ENCODE results near the gene CIBAR2.
"Not testable (repeated sequence)": the region's sequence is repeated elsewhere in the genome, so short reads cannot be mapped to it uniquely, and the experiment has no call there.

Gene CIBAR2

DNA sequence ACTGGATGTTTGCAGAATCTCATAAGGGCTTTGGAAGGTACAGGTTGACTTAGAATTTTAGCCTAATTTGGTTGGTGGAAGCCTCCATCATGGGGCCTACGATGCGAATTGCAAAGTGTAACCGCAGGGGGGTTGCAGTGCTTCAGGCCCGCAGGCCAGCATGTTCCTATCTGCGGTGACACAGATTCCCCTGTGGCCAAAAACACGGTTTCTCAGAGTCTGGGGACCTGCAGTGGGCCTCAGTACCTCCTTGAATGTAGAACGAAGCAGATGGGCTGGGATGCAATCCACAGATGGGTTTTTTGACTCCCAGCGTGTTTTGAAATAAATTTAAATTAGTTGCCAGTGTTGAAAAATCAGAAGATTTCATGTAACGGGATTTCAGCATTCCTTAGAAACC, 49.9 kb downstream of the CIBAR2 start:
- DNase-seq (ENCODE audit: low spot score), result no peak

DNA sequence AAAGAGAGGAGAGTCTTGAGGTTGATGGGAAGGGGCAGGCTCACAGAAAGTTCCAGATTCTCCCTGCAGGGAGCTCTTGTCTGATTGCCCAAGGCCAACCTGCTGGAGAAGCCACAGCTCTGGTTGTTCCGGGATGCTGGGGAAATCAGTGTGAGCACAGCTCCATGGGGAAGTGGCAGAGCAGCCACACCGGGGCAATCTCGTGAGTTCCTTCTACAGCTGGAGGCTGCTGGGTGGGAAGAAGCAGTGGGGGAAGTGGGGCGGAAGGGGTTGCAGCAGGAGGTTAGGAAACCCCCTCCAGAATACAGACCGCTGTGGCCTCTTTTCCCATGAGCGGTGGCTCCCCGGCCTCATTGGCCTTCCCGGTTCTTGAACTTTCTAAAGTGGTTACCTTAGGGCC, 50.7 kb downstream of the CIBAR2 start:
- no peak for DNase-seq (ENCODE audit: low spot score)

DNA sequence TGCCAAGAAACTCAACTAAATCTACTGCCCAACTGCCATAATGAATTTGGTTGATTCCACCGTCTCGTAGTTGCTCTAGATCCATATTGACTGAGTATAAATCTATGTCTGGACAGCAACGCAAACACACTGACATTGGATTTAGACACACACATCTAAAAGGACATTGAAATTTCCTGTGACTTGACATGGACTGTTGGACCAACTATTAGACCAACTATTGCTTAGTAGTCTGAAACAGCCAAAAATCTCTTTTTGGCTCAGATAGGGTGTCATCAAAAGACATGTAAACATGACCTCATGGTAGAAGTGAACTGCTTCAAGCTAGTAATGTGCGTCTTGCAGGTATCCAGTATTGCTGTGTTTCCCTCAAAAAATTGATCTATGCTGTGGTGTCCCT, 53.4 kb downstream of the CIBAR2 start:
- DNase-seq (ENCODE audit: low spot score), result no peak

DNA sequence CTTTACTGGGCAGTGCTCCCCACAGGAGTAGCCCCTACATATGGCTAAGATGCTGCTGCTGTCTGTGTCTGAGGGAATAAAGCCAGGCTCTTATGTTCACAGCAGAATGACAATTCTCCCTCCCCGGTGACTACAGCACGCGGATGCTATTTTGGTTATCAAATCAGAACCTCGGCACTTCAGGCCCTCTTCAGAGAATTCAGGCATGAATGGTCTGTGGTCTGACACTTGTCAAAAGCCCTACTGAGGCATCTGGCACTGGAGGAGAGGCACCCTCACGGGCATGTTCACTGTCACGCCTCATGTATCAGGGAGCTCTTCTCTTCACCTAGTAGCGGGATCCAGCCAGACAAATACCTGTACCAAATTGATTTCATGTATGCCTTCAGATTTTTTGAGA, 54.3 kb downstream of the CIBAR2 start:
- DNase-seq (ENCODE audit: low spot score), result no peak

DNA sequence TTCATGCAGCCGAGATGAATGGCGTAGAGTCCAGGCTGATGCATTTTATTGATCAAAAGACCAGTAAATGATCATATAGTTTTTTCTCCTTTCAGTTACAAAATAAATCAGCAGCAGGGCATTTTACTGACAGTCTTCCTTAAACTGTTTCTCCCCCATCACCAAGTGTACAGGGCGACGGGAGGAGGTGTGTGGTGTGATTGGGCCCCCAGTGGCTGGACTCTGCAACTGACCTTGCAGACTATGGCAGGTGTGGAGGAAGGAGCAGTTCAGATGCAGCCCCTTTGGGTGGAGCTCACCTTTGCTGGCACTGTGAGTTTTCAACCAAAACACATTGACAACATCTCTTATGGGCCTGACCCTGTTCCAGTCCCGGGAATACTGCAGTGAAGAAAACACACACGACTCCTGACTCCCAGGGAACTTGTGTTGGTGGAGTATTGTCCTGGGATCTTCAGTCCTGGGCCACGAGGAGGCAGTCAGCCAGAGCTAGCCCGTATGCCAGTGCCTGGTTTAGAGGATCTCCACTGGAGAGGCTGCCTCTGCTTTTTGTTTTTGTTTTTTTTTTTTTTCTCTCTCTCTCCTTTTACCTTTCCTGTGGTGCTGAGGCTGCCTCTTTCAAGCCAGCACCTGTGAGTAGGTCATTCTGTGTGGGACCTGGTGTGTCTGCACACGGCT, 54.9 kb downstream of the CIBAR2 start:
- DNase-seq (ENCODE audit: low spot score), result no peak

DNA sequence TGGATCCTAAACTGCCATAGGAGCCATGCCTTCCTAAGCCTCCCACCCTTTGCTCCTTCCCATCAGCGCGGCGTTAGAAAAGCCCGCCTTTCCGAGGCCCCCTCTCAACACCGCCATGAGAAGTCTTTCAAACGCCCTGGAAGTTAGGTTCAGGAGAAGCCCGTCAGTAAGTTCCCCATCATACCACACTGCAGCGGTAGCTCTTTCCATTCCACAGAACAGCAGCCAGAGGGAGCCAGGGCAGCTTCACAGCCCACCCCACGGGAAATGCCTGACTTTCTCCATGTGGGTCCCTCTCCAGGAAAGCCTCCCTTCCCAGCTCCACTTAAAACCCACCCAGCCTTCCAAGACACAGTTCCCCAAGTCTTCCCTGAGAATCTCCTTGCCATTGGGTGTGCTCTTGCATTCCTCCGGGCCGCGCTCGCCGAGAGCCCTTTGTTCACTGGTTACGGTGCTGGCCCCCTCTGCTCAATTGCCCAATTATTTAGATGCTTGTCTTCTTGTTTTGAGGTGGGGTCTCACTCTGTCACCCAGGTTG, 56.0 kb downstream of the CIBAR2 start:
- no peak for DNase-seq (ENCODE audit: low spot score)

DNA sequence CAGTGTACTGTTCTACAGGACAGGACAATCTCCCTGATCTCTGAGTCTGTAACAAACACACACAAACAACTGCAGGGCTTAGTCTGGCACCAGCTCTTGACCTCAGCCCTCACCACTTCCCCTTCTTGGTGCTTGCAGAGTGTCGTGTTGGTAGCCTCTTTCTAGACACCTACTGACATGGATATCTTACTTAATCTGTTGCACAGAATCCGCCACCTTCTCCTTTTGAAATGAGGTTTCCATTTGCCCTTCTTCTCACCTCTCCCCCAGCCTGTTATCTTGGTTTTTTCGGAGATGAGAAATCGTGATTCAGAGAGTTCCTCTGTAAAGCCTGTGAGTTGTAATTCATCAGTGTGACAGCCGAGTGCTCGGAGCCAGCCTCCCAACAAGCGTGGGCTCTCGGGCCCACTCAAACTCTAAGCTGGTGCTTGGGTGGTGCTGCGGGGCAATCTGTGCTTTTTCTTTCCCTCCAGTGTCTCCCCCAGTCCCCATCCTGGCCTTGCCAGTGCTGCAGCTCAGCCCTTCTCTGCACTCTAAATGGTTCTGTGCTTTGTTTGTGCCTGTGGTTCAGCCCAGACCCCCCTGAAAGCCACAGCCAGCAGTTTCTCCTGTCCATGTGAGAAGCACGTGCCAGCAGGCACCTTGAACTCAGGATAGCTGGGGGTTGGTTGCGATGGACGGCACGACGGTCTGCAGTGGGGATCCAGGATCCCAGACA, 56.6 kb downstream of the CIBAR2 start:
- DNase-seq (ENCODE audit: low spot score), result no peak

DNA sequence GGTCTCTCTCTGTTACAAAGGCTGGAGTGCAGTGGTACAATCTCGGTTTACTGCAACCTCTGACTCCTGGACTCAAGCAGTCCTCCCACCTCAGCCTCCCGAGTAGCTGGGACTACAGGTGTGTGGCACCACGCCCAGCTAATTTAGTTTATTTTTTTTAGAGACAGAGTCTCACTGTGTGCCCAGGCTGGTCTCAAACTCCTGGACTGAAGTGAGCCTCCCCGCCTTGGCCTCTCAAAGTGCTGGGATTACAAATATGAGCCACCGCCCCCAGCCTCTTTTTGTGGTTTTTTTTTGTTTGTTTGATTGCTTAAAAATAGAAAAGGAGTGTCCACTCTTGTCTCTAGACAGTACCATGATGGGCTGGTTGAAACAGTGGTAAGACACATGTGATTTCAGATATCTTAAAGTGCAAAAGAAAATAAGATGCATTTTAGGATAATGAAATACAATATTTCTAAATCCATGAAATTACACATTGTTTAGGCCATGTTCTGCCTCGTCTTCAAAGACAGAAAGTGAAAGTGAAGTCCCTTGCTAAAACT, 57.3 kb downstream of the CIBAR2 start:
- DNase-seq (ENCODE audit: low spot score), result no peak

DNA sequence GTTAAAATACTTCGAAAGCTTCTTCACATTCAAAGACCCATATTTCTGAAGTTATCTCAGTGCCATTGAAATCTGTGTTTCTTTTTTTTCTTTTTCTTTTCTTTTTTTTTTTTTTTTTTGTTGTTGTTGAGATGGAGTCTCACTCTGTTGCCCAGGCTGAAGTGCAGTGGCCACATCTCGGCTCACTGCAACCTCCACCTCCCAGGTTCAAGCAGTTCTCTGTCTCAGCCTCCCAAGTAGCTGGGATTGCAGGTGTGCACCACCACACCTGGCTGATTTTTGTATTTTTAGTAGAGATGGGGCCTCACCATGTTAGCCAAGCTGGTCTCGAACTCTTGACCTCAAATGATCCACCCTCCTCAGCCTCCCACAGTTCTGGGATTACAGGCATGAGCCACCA, 58.0 kb downstream of the CIBAR2 start:
- DNase-seq (ENCODE audit: low spot score), result not testable (repeated sequence)

DNA sequence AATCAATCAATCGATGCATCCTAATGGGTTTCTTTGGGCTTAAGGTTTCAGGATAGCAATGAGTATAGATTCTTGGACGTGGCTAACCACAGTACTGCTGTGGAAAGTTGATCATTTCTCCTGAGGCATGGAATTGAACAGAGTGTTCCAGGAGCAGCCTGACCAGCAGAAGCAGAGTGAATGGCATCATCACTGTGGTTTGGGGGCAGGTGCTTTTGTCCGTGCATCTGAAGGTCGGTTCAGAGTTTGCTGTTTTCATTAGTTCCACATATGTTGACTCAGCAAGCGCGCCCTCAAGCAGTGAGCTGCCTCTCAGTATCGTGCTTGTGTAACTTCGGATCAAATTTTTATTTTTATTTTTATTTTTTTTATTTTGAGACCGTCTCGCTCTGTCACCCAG, 59.7 kb downstream of the CIBAR2 start:
- no peak for DNase-seq (ENCODE audit: low spot score)

DNA sequence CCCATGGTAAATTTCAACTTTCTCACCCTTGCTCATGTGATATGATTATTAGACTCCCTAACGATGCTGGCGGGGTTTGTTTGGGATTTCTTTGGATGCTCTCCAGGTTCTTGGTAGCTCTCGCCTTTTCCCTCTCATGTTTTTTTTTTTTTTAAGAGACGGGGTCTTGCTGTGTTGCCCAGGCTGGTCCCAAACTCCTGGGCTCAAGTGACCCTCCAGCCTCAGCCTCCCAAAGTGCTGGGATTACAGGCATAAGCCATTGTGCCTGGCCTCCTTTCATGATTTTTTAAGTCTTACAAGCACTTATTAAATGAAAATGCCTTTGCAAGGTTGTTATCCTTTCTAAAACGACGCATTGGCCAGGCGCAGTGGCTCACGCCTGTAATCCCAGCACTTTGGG, 60.6 kb downstream of the CIBAR2 start:
- DNase-seq (ENCODE audit: low spot score), result no peak

DNA sequence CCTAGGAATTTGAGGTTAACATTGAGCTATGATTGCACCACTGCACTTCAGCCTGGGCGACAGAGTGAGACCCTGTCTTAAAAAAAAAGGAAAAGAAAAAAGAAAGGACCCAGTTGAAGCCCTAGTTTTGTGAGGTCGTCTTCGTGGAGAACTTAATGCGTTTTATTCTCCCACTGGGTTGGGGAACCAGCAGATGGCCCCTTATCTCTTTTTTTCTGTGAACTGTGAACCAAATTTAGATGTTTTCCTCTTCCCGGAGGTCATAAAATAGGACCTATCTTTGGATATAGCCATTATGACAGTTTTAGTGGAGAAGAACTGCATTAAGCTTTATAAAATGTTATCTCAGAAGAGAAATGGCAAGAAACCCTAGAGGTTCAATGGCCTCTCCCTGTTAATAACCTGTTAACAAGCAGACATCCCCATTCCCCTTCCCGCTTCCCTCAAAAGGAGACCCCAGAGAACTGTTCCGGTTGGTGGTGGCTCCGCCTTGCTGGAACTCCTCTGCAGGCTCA, 61.1 kb downstream of the CIBAR2 start:
- DNase-seq (ENCODE audit: low spot score), result no peak

DNA sequence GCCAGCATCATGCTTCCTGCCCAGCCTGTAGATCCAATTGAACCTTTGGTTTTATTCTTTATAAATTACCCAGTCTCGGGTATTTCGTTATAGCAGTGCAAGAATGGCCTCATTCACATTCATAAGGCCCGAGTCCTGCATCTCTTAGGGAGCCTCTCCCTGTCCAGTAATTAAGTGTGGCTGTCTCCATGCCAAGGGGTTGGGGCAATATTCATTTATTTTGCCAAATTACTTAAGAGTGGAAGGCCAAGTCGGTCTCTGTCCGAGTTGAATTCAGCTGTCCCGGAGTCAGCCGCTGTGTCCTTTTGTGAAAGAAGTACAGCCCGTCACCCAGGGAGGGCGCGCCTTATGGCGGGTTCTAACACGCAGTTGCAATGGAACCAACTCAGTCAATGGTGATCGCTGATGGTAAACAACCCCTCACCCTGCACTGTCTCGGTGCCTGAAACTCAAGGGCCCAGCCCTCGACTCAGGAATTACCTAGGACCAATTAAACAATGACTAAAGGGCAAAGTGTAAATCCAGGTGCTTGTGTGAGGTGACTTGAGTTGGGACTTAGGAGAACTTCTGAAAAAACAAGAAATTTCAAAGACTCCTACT, 62.5 kb downstream of the CIBAR2 start:
- no peak for DNase-seq (ENCODE audit: low spot score)

DNA sequence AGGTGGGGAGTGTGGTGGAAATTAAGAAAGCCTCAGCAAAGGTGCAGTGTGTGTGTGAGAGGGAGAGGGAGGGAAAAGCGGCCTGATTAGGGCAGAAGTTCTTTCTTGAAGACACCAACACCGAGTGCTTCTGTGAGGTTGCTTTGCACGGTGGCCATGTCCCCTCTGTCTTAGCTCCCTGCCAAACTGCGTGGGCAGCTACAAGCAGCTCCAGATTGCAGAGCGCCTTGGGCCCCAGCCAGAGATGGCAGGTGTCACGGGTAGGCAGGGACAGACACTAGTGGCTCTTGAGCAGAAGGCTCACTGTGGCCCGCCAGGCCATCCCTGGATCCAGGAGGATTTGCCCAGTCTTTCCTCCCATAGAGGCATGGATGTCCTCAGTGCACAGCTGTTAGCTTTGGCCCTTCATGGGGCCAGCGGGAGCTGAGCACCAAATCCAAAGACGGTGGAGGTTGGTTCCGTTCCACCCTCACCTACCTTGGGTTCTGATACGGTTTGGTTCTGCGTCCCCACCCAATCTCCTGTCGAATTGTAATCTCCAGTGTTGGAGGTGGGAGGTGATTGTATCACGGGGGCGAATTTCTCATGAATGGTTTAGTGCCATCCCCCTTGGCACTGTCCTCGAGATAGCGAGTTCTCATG, 63.2 kb downstream of the CIBAR2 start:
- no peak for DNase-seq (ENCODE audit: low spot score)

All from LoVo (cell line).